HFF-Myc (cell line): ENCODE data around the gene SNED1.

Source experiments
- DNase-seq: peaks from one replicate; pipeline ENCODE4 v3.0.0-alpha.2; 2011; ENCODE audit warnings: low read depth; ENCODE audit errors: extremely low read depth
- H3K4me3 ChIP-seq: replicated peaks from 2 replicates; pipeline ENCODE4 v1.5.1; 2011; ENCODE audit warnings: low read depth, mild to moderate bottlenecking, control low read depth, low read length
- CTCF ChIP-seq: IDR thresholded peaks from 2 replicates; pipeline ENCODE4 v1.5.1; 2012; ENCODE audit warnings: mild to moderate bottlenecking, low read depth, low read length, control low read depth; ENCODE audit errors: missing control alignments

The SNED1 gene

DNA sequence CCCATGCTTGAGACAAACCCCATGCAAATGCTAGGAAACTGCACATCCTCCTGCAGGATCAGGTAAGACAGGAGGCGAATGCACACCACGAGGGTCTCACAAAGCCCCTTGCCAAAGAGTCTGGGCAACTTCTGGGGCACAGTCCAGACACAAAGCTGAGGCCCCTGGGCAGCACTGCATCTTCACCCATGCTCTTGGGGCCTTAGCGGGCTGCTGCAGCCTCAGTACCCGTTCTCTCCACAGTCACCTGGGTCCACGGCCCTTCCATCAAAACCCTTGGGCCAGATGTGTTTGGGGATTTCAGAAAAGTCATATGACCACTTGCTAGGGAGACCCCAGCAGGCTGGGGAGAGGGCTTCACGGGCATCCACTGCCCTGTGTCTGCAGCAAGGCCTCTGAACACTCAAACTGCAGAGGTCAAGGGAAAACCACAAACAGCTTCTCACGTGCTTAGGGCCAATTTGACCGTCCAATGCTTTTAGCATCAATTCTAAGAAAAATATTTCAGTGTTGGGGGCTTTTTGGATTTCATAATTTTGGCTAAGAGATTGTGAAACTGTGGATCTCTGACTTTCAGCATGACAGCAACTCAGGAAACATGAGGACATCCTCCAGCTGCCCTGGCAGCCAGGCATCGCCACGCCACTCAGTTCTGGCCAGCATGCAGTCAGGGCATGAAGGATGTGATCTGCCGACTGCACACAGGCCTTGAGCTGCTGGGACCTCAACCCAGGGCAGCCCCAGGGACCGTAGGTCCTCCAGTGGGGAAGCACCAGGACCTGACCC, 130.9 kb downstream of the SNED1 start:
- H3K4me3 ChIP-seq: no peak overlapping the region
- TF ChIP-seq CTCF: no peak
- no peak for DNase-seq

DNA sequence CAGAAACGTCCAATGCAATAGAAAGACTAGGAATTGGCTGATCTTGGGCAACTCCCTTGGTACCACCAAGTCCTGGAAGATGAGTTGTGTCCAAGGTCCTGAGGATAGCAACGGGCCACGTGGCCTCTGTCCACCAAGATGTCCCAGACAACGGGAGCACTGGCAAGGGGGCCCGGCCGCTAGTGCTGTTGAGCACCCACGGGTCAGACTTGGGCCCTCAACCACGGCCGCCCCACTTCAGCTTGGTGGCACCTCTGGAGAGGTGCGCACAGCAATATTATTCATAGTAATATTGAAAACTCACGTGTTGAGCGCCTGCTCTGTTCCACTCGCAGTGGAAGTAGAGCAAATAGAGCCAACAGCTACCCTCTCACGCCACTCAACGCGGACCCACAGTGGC, 131.9 kb downstream of the SNED1 start:
- H3K4me3 ChIP-seq: no peak overlapping the region
- TF ChIP-seq CTCF: no peak
- DNase-seq: no peak

DNA sequence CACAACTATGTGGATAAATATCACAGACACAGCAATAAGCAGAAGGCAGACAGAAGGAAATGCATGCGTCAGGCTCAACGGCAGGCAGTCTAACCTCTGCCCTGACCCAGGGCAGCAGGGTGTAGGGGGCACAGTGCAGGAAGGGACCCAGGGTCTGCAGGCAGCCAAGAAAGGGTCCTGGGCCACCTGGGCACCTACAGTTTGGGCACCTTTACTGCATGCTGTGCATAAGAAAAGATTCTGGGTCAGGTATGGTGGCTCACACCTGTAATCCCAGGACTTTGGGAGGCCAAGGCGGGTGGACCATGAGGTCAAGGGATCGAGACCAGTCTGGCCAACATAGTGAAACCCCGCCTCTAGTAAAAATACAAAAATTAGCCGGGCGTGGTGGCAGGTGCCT, 133.1 kb downstream of the SNED1 start:
- no peak for TF ChIP-seq CTCF
- no peak for DNase-seq
- H3K4me3 ChIP-seq: no peak overlapping the region

DNA sequence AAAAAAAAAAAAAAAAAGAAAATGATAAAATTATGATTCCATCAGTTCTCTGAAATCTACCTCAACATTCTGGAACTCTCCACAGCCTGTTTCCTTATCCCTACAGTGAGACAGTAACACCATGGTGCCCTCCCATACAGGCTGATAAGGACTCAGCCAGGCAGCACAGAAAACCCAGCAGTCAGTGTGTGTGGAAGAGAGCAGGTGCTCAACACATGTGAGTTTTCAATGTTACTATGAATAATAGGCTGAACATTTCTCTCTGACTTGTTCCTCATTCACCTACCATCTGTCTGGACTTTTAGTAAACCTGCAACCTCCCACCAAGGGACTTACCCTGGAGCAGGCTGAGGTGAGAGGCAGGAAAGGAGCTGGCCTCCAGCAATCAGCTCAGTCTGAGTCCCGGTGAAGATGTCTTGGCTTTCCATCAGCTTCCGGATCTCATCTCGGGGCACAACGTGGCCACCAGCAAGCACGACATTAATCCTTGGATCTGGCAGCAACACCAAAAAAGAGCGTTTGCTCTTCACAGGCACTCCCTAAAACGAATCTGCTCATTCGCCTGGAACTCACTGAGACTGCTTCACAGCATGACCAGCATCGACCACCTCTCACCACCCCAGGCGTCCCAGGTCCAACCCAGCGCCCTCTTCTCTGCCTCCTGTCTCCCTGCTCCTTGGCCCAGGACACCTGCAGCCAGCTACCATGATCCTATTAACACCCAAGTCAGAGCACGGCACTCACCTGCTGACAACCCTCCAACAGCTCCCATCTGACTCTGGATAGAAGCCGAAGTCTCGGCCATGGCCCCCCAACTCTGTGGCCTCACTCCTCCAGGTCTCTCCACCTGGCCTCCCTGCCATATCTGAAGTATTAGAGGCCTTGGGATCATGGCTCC, 134.4 kb downstream of the SNED1 start:
- no peak overlapping the region for H3K4me3 ChIP-seq
- no peak for DNase-seq
- no peak for TF ChIP-seq CTCF

- H3K4me3 ChIP-seq: no peak overlapping the region
- TF ChIP-seq CTCF: no peak
- DNase-seq: no peak
Observed at GRCh38 chr2:241133436-241133820, 135.0 kb downstream of the SNED1 start.

- DNase-seq: no peak
- no peak for TF ChIP-seq CTCF
- H3K4me3 ChIP-seq: no peak overlapping the region
Observed at GRCh38 chr2:241134711-241135110, 136.3 kb downstream of the SNED1 start.
